Measurements from ENCODE around the gene CTIF. TPM values are rescaled to one million over a fixed set of nuclear protein-coding genes. Genes with fewer than 3 reads are reported as not detected.

Gene CTIF
- total RNA-seq, 1 experiment from 2014 or later = 26.5 TPM

GRCh38 chr18:48794251-48794970 lies 255.6 kb downstream of the CTIF start:
- no peak overlapping the region for H3K27ac ChIP-seq (ENCODE audit: low read length)
- POLR2A ChIA-PET = no interaction called here
- intact Hi-C loops (cut with micrococcal nuclease; ENCODE audit: unreplicated experiment) (no loop called here), in situ Hi-C loops (cut with HindIII; ENCODE audit: low pct_unique_long_range_greater_than_20kb, low sequenced_read_pairs) (no loop called here)
- ATAC-seq = no peak
- H3K27me3 ChIP-seq (ENCODE audit: control insufficient read depth, insufficient read depth, low read length) = no peaks in the 10 kb centered on the region
- TF ChIP-seq POLR2AphosphoS5 (IDR thresholded peaks at IDR 0.05; ENCODE audit: low read depth, low read length) = no peak
- TF ChIP-seq TCF7L2 (IDR thresholded peaks at IDR 0.05; ENCODE audit: low read depth, low read length) = no peak
- no peak for TF ChIP-seq CTCF (IDR thresholded peaks at IDR 0.05)
- TF ChIP-seq REST (IDR thresholded peaks at IDR 0.05; ENCODE audit: insufficient read depth in 1 of 2, low read depth in 2 of 2, low read length in 1 of 2) = no peak
- TF ChIP-seq SIN3A (IDR thresholded peaks at IDR 0.05; ENCODE audit: borderline replicate concordance, insufficient read depth, low read depth, low read length) = no peak
- no peaks in the 10 kb centered on the region for H3K9me3 ChIP-seq (ENCODE audit: control insufficient read depth, insufficient read depth, low read depth, low read length)
- no peaks in the 10 kb centered on the region for H3K36me3 ChIP-seq (ENCODE audit: control insufficient read depth, insufficient read depth, low read length)
- CTCF ChIA-PET = no interaction called here
- H3K4me3 ChIP-seq (ENCODE audit: low read depth in 2 of 2, low read length in 2 of 2) = no peak overlapping the region
- no TSS peak for BruUV-seq (replicated peaks)
- no peak for DNase-seq (ENCODE audit: low read depth, low spot score)
- H3K4me1 ChIP-seq (ENCODE audit: control insufficient read depth, insufficient read depth, low read length) = no peaks in the 10 kb centered on the region

- H3K4me3 ChIP-seq (ENCODE audit: low read depth in 2 of 2, low read length in 2 of 2) = no peak overlapping the region
- ChIA-PET POLR2A (no interaction called here), CTCF (no interaction called here)
- no peaks in the 10 kb centered on the region for H3K4me1 ChIP-seq (ENCODE audit: control insufficient read depth, insufficient read depth, low read length)
- no peak for TF ChIP-seq TCF7L2 (IDR thresholded peaks at IDR 0.05; ENCODE audit: low read depth, low read length)
- no peak for TF ChIP-seq REST (IDR thresholded peaks at IDR 0.05; ENCODE audit: insufficient read depth in 1 of 2, low read depth in 2 of 2, low read length in 1 of 2)
- no peak for TF ChIP-seq CTCF (IDR thresholded peaks at IDR 0.05)
- no peak for TF ChIP-seq POLR2AphosphoS5 (IDR thresholded peaks at IDR 0.05; ENCODE audit: low read depth, low read length)
- TF ChIP-seq SIN3A (IDR thresholded peaks at IDR 0.05; ENCODE audit: borderline replicate concordance, insufficient read depth, low read depth, low read length) = no peak
- BruUV-seq (replicated peaks) = no TSS peak
- no peaks in the 10 kb centered on the region for H3K36me3 ChIP-seq (ENCODE audit: control insufficient read depth, insufficient read depth, low read length)
- no peak for ATAC-seq
- intact Hi-C loops (cut with micrococcal nuclease; ENCODE audit: unreplicated experiment) = no loop called here
- DNase-seq (ENCODE audit: low read depth, low spot score) = no peak
- H3K27ac ChIP-seq (ENCODE audit: low read length) = no peak overlapping the region
- H3K9me3 ChIP-seq (ENCODE audit: control insufficient read depth, insufficient read depth, low read depth, low read length) = no peaks in the 10 kb centered on the region
- no peaks in the 10 kb centered on the region for H3K27me3 ChIP-seq (ENCODE audit: control insufficient read depth, insufficient read depth, low read length)
- in situ Hi-C loops (cut with HindIII; ENCODE audit: low pct_unique_long_range_greater_than_20kb, low sequenced_read_pairs) = no loop called here
Observed at GRCh38 chr18:48795696-48796095, 256.9 kb downstream of the CTIF start.
